SKM-1 treated with dmso at 0.1 percent for 144 hours (cell line): ENCODE measurements around the gene TFCP2.

Experiments used
- DNase-seq: peaks from one replicate; lab custom pipeline; 2025; ENCODE audit not compliant: unreplicated experiment; lab: John Stamatoyannopoulos, UW

Gene TFCP2

DNA sequence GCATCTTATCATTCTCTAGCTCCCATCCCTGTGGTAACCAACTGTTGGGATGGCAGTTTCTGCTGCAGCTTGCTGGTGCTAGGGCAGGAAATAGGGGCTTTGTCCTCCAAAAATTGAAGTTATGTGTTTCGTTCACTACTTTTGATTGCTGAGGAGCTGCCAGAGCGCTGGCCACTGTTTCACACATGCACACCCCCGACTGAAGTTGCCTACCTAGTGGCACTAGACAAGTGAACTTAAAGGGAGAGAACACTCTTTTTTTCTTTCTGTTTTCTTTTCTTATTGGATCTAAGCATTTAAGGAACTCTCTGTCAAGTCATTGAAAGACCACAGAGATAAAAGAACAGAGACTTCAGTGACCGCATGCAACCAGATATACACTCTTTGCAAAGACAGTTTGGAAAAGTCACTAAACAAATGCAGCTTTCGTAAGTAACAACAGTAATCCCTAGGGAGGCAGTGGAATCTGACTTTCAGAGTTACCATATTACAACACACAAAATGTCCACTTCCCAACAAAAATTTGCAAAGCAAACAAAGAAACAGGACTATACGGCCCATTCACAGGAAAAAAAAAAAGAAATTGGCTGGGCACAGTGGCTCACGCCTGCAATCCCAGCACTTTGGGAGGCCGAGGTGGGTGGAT, 12.0 kb downstream of the TFCP2 start:
- no peak for DNase-seq

DNA sequence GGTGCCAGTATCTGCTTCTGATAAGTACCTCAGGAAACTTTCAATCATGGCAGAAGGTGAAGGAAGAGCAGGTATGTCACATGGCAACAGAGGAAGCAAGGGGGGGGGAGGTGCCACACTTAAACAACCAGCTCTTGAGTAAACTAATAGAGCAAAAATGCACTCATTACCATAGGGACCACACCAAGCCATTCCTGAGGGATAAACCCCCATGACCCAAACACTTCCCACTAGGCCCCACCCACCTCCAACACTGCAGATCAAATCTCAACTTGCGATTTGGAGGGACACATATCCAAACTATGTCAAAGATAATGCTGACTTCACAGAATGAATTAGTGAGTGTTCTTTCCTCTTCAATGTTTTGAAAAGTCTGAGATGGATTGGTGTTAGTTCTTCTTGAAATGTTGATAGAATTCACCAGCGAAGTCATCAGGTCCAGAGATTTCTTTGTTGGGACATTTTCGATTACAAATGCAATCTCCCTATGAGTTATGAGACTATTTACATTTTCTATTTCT, 16.6 kb downstream of the TFCP2 start:
- no peak for DNase-seq

DNA sequence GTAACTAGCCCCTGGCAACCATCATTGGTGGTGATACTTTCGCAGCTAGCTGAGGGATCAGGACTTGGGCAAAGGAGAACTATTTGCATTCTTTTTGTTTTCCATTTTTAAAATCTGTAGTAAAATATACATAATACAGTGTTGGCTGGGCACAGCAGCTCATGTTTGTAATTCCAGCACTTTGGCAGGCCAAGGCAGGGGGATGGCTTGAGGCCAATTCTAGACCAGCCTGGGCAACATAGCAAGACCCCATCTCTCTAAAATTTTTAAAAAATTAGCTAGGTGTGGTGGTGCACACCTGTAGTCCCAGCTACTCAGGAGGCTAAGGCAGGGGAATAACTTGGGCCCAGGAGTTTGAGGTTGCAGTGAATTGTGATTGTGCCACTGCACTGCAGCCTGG, 20.0 kb downstream of the TFCP2 start:
- DNase-seq = no peak

DNA sequence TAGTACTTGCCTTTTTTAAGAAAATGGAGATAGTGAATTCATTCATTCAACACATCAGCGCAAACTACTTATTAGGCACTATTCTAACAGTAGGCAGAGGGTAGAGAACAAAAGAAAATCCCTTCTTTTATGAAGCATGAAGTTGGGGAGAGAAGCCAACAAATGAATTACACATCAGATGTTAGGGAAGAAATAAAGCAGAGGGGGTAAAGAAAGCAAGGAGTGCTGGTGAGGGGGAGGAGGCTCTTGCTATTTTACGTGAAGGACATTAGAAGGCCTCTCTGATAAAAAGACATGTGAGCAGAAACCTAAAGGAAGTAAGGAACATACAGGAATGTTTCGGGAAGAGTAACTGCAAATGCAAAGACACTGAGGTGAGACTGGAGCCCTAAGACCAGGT, 22.2 kb downstream of the TFCP2 start:
- no peak for DNase-seq

DNA sequence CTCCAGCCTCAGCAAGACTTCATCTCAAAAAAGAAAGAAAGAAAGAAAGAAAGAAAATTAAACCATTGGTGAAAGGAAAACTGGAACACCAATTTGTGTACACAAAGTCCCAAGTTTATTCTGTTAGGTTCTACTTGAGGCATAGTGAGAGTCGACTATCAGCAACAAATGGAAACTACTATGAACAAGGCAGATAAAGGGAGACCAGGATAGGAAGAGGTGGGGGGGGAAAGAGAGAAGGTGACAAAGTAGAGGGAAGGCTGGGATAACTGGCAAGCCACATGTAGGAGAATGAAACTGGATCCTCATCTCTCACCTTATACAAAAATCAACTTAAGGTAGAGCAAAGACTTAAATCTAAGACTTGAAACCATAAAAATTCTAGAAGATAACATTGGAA, 25.6 kb downstream of the TFCP2 start:
- no peak for DNase-seq

DNA sequence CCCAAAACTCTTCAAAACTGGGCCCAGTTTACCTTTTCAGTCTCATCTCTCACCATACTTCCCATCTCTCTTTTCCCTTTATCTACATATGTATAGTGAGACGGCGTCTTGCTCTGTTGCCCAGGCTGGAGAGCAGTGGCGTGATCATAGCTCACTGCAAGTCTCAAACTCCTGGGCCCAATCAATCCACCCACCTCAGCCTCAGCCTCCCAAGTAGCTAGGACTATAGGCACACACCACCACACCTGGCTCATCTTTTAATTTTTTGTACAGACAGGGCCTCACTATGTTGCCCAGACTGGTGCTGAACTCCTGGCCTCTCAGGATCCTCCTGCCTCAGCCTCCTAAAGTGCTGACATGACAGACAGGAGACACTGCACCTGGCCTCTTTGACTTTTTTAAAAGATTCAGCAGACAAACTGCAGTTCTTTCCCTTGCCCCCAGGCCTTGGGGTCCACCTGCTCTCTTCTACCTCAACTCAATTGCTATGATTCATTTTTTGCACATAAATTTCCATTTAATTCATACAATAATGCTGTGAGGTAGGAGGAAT, 33.6 kb downstream of the TFCP2 start:
- no peak for DNase-seq

DNA sequence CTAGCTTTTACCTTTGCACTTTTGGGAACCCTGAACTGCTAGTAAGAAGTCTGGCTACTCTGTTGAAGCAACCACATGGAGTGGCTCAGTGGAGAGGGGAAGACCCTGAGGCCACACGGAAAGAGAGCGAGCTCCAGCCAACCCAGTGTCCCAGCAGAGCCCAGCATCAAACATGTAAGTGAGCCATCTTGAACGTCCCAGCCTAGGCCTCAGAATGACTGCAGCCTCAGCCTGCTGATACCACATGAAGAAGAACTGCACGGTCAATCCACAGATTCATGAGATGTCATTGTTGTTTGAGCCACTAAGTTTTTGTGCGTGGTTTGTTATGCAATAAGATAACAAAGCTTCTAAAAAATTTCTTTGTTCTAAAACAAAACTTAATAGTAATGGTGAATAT, 40.2 kb downstream of the TFCP2 start:
- no peak for DNase-seq

DNA sequence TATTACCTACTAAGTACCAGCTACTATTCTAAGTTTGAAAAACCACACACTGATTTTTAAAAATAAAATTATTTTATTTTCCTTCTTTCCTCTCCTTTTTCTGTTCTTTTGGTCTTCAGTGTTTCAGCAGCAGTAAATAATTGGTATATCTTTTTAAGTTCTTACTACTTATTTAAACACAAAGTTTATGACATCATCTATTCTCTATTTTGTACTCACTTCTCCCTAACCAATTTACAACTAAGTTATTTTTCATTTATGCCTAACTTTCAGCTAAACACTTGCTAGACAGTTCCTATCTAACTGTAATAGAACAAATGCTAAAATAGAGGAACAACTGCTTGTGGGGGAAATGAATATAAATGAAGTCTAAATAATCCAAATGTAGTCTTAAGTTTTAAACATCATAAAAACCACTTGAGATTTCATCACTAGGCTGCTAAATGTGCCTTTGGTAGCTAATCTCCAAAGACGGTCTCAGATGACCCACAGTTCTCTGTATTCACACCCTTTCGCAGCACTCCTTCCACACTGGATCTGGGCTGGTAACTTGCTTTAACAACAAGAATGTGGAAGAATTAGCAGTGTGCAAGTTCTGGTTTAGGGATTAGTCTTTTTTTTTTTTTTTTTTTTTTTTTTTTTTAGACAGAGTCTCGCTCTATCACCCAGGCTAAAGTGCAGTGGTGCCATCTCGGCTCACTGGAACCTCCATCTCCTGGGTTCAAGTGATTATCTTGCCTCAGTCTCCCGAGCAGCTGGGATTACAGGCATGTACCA, 41.0 kb downstream of the TFCP2 start:
- no peak for DNase-seq

DNA sequence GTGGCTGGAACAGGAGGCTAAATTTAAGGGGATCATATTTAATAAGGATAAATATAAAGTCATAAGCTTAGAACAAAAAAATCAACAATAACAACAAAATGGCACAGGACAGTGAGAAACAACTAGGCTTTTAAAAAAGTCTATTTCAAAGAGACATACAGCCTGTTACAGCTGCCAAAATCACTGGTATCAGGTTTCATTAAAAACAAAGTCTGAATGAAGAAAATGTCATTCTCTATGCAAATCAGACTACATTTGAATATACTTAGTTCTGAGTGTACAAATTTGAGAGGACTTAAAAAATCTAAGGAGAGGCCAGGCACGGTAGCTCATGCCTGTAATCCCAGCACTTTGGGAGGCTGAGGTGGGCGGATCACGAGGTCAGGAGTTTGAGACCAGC, 44.0 kb downstream of the TFCP2 start:
- DNase-seq = no peak

DNA sequence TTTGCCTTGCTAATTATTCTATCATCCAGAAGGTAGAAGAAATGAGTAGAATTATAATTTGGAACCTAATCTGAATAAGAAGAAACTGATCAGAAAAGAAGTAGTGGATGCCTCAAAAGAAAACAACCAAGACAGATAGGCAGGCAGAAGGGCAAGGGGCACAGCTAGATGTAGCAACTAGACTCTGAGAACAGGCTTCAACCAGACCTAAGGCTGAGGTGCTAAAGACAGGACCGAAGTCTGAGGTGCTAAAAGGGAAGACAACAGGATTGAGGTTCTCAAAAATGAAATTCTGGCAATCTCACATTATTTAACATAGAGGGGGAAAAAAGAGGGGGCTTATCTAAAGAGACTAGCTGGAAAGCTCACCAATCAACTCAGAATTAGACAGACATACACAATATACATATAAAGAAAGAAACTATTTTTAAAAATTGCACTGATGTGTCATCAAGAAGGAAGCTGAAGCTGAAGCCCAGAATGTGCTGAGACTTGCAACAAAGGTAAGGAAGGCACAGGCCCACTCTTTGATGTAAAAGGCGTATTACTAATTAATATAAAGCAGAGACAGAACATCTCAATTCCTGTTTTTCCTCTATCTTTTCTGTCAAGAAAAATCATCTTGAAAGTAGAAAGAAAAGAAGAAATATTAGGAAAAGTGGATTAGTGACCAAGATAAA, 45.7 kb downstream of the TFCP2 start:
- no peak for DNase-seq

DNA sequence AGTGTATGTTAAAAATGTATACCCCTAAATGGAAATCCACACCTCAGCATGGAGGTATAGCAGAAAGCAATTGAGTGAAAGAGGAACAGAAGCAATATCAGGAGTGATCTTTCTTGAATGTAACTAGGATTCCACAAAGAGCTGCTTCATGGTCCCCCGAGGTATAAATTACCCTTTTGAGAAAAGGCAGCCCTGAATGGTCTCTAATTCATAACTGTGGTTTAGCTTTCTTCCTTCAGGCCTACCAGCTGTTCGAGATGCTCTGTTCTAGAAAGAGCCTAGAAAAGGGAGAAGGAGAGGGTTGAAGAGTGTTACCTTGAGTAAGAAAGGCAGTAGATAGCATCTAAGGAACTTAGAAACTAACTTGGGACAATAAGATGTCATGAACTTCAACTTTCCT, 46.6 kb downstream of the TFCP2 start:
- DNase-seq = no peak

DNA sequence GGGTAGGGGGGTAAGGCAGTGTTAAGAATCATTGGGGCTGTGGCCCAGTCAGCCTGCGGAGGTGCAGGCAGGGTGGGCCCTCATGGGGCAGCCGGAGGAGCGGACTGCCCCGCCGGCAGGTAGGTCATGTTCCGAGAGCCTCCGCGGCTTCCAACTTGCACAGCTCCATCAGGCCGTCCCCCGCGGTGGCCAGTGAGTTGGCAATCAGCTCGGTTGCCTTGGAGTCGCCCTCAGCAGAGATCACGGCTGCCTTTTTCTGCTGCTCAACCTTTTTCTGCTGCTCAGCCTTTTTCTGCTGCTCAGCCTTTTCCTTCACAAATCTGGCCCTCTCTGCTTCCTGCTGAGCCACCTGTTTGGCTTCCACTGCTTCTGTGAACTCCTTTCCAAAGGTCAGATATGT, 48.4 kb downstream of the TFCP2 start:
- no peak for DNase-seq

DNA sequence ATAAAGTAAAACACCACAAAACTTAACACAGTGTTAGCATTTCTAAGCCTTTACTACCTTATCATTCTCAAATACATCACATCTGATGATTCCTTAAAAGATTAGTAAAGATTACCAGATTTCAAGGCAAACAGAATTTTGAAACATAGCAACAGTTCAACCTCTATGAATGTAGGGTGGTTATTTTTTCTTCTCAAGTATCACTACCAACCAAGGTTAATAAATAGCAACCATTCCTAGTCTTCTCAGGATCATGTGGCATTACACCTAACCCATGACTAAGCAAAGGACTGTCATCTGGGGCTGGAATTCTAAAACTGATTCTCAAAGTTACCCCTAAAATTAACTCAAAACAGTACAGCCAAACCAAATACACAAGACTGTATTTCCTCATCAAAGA, 50.1 kb downstream of the TFCP2 start:
- no peak for DNase-seq

DNA sequence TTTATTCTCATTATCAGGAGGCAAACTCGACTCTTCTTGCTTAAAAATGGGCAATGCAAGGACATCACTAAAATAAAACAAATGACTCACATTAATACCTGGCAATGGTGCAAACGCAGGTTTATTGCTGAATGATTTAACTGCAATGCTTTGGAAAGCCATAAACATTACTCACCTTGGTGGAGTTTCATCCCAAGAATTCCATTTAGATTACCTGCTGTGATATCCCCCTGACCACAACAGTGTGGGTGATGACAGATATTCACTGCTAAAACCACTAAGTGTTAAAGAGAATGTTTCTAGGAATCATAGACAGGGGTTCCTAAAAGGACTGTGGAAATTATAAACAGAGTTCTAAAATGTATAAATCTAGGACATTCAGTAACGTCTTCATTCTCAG, 54.2 kb downstream of the TFCP2 start:
- no peak for DNase-seq

DNA sequence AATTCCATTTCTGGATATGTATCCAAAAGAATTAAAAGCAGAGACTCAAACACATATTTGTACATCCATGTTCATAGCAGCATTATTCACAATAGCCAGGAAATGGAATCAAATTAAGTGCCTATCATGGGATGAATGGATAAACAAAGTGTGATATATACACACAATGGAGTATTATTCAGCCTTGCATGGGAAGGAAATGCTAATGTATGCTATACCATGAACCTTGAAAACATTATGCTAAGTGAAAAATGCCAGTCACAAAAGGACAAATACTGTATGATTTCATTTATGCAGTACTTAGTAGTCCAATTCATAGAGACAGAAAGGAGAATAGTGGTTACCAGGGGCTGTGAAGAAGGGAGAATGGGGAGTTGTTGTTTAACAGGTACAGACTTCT, 57.4 kb downstream of the TFCP2 start:
- DNase-seq = no peak

DNA sequence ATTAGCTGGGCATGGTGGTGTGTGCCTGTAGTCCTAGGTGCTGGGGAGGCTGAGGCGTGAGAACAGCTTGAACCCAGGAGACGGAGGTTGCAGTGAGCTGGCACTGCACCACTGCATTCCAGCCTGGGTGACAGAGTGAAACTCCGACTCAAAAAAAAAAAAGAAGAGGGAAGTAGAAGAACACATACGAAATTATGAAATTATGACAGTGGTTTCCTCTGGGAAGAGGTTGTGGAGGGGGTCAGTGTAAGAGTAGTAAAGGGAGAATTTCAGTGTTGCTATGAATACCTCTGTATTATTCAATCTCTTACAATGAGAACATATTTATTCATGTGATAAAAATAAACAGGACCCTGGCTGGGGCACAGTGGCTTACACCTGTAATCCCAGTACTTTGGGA, 64.8 kb downstream of the TFCP2 start:
- DNase-seq = peak; percentile 3

DNA sequence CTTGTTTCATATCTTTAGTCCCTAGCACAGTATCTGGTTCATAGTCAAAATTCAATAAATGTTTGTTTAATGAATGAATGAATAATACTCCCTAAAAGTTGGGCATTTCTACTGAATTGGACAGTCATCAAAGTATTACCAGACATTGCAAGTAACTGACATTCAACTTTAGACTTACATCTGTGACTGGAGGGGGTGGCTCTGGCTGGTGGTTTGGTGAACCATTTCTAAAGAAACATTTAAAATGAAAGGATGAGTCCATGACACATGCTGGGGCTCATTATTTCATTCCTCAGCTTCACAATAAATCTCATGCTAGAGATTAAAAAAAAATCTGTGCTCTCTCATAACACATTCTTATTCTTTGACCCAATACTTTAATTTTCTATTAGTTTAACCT, 69.0 kb downstream of the TFCP2 start:
- no peak for DNase-seq

DNA sequence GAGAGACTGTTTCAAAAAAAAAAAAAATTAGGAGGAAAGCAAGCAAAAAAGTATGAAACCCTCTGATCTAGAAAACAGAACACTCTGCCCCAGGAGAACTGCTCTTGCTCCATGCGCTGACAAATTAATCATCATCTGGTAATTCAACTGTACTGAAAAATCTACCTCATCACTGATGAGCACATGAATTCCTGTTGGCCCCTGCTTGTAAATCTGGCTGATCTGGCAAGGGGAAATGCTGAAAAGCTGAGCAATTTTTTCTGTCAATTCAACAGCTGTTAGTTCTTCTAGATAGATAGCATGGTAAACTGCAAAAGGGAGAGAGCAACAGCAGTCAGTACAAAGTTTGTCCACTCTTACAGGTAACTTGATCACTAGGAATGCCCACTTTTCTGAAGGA, 74.3 kb downstream of the TFCP2 start:
- no peak for DNase-seq

DNA sequence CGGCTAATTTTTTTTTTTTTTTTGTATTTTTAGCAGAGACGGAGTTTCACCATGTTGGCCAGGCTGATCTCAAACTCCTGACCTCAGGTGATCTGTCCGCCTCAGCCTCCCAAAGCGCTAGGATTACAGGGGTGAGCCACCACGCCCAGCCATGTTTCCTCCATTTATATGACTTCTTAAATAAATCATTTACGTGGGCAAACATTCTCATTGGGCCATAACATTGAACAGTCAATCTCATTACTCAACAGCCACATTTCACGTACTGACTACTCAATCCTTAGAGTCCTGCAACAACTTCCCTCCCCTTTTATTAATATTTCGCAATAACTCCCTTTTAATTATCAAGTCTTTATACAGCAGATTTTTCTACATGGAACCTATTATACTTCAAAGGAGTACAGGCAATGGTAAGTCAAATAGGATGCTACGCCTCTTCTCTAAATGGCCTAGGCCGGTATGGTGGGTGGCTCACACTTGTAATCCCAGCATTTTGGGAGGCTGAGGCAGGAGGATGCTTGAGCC, 82.2 kb downstream of the TFCP2 start:
- no peak for DNase-seq

DNA sequence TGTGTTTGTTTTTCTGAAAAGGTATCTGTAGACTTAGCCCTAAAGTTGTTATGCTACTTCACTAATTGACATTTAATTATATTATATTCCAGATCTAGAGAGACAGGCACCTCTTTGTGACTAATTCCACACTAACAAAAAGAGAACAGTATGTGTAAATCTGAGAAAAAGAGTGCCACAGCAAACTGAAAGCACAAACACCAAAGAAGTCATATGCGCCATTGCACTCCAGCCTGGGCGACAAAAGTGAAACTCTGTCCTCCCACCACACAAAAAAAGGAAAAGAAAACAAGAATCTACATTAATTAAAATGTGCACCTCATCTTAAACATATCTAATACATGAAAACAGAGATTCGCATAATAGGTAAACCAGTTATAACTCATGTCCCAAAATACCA, 85.1 kb downstream of the TFCP2 start:
- no peak for DNase-seq

DNA sequence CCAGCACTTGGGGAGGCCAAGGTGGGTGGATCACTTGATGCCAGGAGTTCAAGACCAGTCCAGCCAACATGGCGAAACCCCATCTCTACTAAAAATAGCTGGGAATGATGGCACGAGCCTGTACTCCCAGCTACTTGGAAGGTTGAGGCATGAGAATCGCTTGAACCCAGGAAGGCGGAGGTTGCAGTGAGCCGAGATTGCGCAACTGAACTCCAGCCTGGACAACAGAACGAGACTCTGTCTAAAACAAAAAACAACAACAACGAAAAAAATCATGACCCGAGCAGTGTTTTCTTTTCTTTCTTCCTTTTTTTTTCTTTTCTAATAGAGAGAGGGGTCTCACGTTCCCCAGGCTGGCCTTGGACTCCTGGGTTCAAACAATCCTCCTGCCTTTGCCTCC, 86.0 kb downstream of the TFCP2 start:
- no peak for DNase-seq

DNA sequence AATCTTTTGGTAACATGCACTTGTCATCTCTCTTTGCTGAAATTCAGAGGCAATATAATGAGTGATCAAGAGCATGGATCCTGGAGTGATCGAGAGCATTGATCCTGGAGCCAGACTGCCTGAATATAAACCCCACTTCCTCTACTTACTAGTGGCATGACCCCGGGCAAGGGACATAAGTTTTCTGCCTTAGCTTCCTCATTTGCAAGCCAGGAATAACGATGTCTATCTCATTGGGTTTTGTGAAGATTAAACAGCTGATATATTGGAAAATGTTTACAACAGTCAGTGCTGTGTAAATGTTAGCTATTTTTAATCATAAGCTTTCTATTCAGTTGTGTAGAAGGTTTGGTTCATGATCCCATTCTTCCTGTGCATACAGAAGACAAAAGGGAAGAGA, 87.2 kb downstream of the TFCP2 start:
- peak; percentile 29 for DNase-seq
